Mesothelial cell of epicardium (in vitro differentiated cells): Measurements from ENCODE around the gene NOC4L. TPM values are rescaled to one million over a fixed set of nuclear protein-coding genes. Genes with fewer than 3 reads are reported as not detected.

Source experiments
- DNase-seq, 2 experiments: peaks; one replicate each; pipeline ENCODE4 v3.0.0; 2021; ENCODE audit warnings: low spot score in 2 of 2; ENCODE audit not compliant: unreplicated experiment in 2 of 2
- H3K27ac Mint-ChIP-seq: 2 replicates; pipeline ENCODE4 v1.8.0; 2021; ENCODE audit warnings: mixed read lengths
- H3K27me3 Mint-ChIP-seq: 2 replicates; pipeline ENCODE4 v1.8.0; 2021; ENCODE audit warnings: low read depth, mixed read lengths
- H3K36me3 Mint-ChIP-seq: 2 replicates; pipeline ENCODE4 v1.8.0; 2021; ENCODE audit warnings: mixed read lengths
- H3K4me1 Mint-ChIP-seq: 2 replicates; pipeline ENCODE4 v1.8.0; 2021; ENCODE audit warnings: mixed read lengths
- H3K4me3 Mint-ChIP-seq: 2 replicates; pipeline ENCODE4 v1.8.0; 2021; ENCODE audit warnings: mild to moderate bottlenecking, moderate library complexity, mixed read lengths
- H3K9me3 Mint-ChIP-seq: 2 replicates; pipeline ENCODE4 v1.8.0; 2021; ENCODE audit warnings: mixed read lengths
- total RNA-seq: library from RNA; stranded (reverse); gene quantifications from 3 replicates; pipeline ENCODE4 v1.2.1, GENCODE V29; 2021
- TF ChIP-seq, protein P1 (sequence below): fragments of 200-600 bp; sonication (generic); IDR thresholded peaks from one replicate; pipeline ENCODE4 v1.5.0; 2021; ENCODE audit warnings: antibody characterized with exemption; ENCODE audit not compliant: unreplicated experiment

The NOC4L gene
- total RNA-seq, 1 donor from 2014 or later, result 25.1 TPM

GRCh38 chr12:132167611-132168310 lies 23.5 kb downstream of the NOC4L start:
- no peaks in the 10 kb centered on the region for H3K36me3 Mint-ChIP-seq
- DNase-seq, result peak in 1 of 2 experiments; percentile 14
- H3K27me3 Mint-ChIP-seq, result peaks cover 31% of the 10 kb centered on the region
- TF ChIP-seq, protein P1, sequence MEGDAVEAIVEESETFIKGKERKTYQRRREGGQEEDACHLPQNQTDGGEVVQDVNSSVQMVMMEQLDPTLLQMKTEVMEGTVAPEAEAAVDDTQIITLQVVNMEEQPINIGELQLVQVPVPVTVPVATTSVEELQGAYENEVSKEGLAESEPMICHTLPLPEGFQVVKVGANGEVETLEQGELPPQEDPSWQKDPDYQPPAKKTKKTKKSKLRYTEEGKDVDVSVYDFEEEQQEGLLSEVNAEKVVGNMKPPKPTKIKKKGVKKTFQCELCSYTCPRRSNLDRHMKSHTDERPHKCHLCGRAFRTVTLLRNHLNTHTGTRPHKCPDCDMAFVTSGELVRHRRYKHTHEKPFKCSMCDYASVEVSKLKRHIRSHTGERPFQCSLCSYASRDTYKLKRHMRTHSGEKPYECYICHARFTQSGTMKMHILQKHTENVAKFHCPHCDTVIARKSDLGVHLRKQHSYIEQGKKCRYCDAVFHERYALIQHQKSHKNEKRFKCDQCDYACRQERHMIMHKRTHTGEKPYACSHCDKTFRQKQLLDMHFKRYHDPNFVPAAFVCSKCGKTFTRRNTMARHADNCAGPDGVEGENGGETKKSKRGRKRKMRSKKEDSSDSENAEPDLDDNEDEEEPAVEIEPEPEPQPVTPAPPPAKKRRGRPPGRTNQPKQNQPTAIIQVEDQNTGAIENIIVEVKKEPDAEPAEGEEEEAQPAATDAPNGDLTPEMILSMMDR, result no peak
- no peak overlapping the region for H3K4me3 Mint-ChIP-seq
- no peak overlapping the region for H3K27ac Mint-ChIP-seq
- no peaks in the 10 kb centered on the region for H3K9me3 Mint-ChIP-seq
- peaks cover 10% of the 10 kb centered on the region for H3K4me1 Mint-ChIP-seq

- no peak overlapping the region for H3K4me3 Mint-ChIP-seq
- H3K36me3 Mint-ChIP-seq, result no peaks in the 10 kb centered on the region
- DNase-seq, result no peak
- peaks cover 16% of the 10 kb centered on the region for H3K4me1 Mint-ChIP-seq
- H3K9me3 Mint-ChIP-seq, result no peaks in the 10 kb centered on the region
- H3K27me3 Mint-ChIP-seq, result peaks cover 33% of the 10 kb centered on the region
- TF ChIP-seq, protein P1, result no peak
- H3K27ac Mint-ChIP-seq, result no peak overlapping the region
These were observed 24.2 kb downstream of the NOC4L start for GRCh38 chr12:132168311-132169031.

DNA sequence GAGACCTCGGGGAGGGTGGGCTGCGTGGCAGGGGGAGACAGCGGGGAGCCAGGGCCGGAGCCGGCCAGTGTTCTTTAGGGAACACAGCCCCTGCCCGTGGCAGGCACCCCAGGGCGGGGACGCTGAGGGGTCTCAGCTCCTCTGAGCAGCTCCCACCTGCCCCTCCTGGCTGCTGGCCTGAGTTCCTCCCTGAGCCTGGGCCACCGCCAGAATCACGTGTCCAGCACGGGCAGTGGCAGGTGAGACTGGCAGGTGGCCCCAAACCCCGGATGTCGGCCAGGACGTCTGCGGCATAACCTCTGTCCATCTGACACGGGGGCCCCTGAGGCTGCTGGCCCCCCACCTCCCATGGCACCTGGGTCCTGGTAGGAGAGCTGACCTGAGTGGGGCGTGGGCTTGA lies 25.1 kb downstream of the NOC4L start:
- DNase-seq, result peak in 1 of 2 experiments; percentile 16
- TF ChIP-seq, protein P1, result no peak
- H3K4me3 Mint-ChIP-seq, result no peak overlapping the region
- no peaks in the 10 kb centered on the region for H3K9me3 Mint-ChIP-seq
- peaks cover 16% of the 10 kb centered on the region for H3K4me1 Mint-ChIP-seq
- no peaks in the 10 kb centered on the region for H3K36me3 Mint-ChIP-seq
- no peak overlapping the region for H3K27ac Mint-ChIP-seq
- H3K27me3 Mint-ChIP-seq, result peaks cover 31% of the 10 kb centered on the region

DNA sequence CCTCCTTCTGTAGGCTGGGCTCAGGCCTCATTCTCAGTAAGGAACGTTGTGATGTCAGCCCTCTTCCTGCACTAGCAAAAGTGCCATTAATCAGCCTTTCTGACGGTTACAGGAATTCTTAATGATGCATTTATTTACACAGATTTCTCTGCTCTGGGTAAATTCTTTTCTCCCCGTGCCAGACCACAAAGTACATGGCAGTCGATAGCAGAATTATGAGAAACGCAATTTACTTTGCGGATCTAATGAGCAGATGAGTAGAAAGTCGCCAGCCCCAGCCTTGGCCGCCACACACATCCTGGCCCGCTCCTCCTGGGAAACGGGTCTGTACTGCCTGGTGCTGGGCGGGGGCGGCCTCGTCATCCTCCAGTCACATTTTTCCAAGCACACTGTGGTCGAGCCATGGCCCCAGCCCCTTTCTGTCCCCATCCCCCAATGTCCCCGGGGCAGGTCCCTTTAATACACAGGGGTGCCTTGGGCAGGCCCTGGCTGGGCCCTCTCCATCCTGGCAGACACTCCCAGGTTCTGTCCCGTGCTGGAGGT lies 25.9 kb downstream of the NOC4L start:
- Mint-ChIP-seq H3K4me1 (peaks cover 21% of the 10 kb centered on the region), H3K9me3 (no peaks in the 10 kb centered on the region)
- TF ChIP-seq, protein P1, result no peak

GRCh38 chr12:132170637-132171292 lies 26.5 kb downstream of the NOC4L start:
- peaks cover 21% of the 10 kb centered on the region for H3K4me1 Mint-ChIP-seq
- no peaks in the 10 kb centered on the region for H3K9me3 Mint-ChIP-seq
- TF ChIP-seq, protein P1, result no peak
- no peak overlapping the region for H3K27ac Mint-ChIP-seq
- no peak overlapping the region for H3K4me3 Mint-ChIP-seq
- peaks cover 37% of the 10 kb centered on the region for H3K27me3 Mint-ChIP-seq
- peak in 1 of 2 experiments; percentile 18 for DNase-seq
- no peaks in the 10 kb centered on the region for H3K36me3 Mint-ChIP-seq

More for the DNA sequence above, 25.9 kb downstream of the NOC4L start:
- peak overlapping the region; percentile 5 for H3K27ac Mint-ChIP-seq
- H3K27me3 Mint-ChIP-seq, result peaks cover 34% of the 10 kb centered on the region
- no peaks in the 10 kb centered on the region for H3K36me3 Mint-ChIP-seq
- peak in 1 of 2 experiments; percentile 21 for DNase-seq
- no peak overlapping the region for H3K4me3 Mint-ChIP-seq
